CD4-positive, alpha-beta memory T cell (primary cell): ENCODE data around the gene FAM78A. TPM values are rescaled to one million over a fixed set of nuclear protein-coding genes. Genes with fewer than 3 reads are reported as not detected.
A peak's percentile ranks its signal among the peaks of the same experiment; 100 is the strongest.

ENCODE experiments used
- CTCF ChIA-PET: fragments of 350-600 bp; sonication (Branson Sonifier 250); formaldehyde crosslinking; loops from one replicate; lab custom pipeline; 2021; ENCODE audit warnings: inconsistent platforms; ENCODE audit not compliant: partially characterized antibody; lab: Charles Lee
- POLR2A ChIA-PET: fragments of 350-600 bp; sonication (Branson Sonifier 250); formaldehyde crosslinking; loops from one replicate; lab custom pipeline; 2021; ENCODE audit not compliant: partially characterized antibody; lab: Charles Lee
- DNase-seq, 5 donors: peaks; one replicate each; pipeline versions ENCODE4 v3.0.0 to v3.0.0-alpha.2; 2020 to 2022; ENCODE audit warnings: mixed read lengths in 1 of 5
- H3K27ac ChIP-seq: one replicate; pipeline ENCODE4 v1.7.0; 2013; ENCODE audit warnings: low read depth, low read length
- H3K27me3 ChIP-seq: 2 replicates; pipeline ENCODE4 v1.7.0; 2013; ENCODE audit warnings: mild to moderate bottlenecking, low read length, moderate library complexity; ENCODE audit not compliant: insufficient read depth
- H3K36me3 ChIP-seq: 2 replicates; pipeline ENCODE4 v1.7.0; 2013; ENCODE audit warnings: mild to moderate bottlenecking, low read length, moderate library complexity; ENCODE audit not compliant: insufficient read depth
- H3K4me1 ChIP-seq: 2 replicates; pipeline ENCODE4 v1.7.0; 2013; ENCODE audit warnings: mild to moderate bottlenecking, low read length, moderate library complexity; ENCODE audit not compliant: insufficient read depth
- H3K4me3 ChIP-seq, 2 donors: one replicate each; pipeline ENCODE4 v1.7.0; 2013; ENCODE audit warnings: low read length in 2 of 2, mild to moderate bottlenecking in 1 of 2
- H3K9me3 ChIP-seq, 2 donors: one replicate each; pipeline ENCODE4 v1.7.0; 2013; ENCODE audit warnings: low read length in 2 of 2, control low read depth in 1 of 2; ENCODE audit not compliant: control insufficient read depth in 1 of 2
- H3K27ac Mint-ChIP-seq, 7 donors: one replicate each; pipeline ENCODE4 v1.8.0; 2020 to 2021; ENCODE audit warnings: mixed read lengths in 7 of 7, mild to moderate bottlenecking in 6 of 7, inconsistent platforms in 3 of 7, moderate library complexity in 3 of 7
- H3K27me3 Mint-ChIP-seq, 2 donors: one replicate each; pipeline ENCODE4 v1.8.0; 2020 to 2021; ENCODE audit warnings: mixed read lengths in 2 of 2
- H3K36me3 Mint-ChIP-seq, 2 donors: one replicate each; pipeline ENCODE4 v1.8.0; 2020 to 2021; ENCODE audit warnings: mixed read lengths in 2 of 2, inconsistent platforms in 1 of 2, mild to moderate bottlenecking in 1 of 2
- H3K4me1 Mint-ChIP-seq, 4 donors: one replicate each; pipeline ENCODE4 v1.8.0; 2020 to 2021; ENCODE audit warnings: mixed read lengths in 4 of 4, mild to moderate bottlenecking in 1 of 4
- H3K4me3 Mint-ChIP-seq, 8 donors: one replicate each; pipeline ENCODE4 v1.8.0; 2020 to 2021; ENCODE audit warnings: mixed read lengths in 8 of 8, mild to moderate bottlenecking in 7 of 8, moderate library complexity in 6 of 8, inconsistent platforms in 3 of 8
- H3K9me3 Mint-ChIP-seq, 8 donors: one replicate each; pipeline ENCODE4 v1.8.0; 2020 to 2021; ENCODE audit warnings: mixed read lengths in 8 of 8, mild to moderate bottlenecking in 5 of 8, inconsistent platforms in 3 of 8, moderate library complexity in 1 of 8
- intact Hi-C: fragments of 100-400 bp; cut with micrococcal nuclease; formaldehyde crosslinking; loops from one replicate; pipeline ENCODE4 v1.15.1; 2023
- polyA plus RNA-seq, 2 donors: library from polyadenylated mRNA; unstranded; fragments of 300-500 nt; fragmentation: Illumina TruSeq; gene quantifications; one replicate each; pipeline ENCODE4 v1.2.3, GENCODE V29; 2021
- total RNA-seq, 2 experiments: library from RNA; stranded (reverse); gene quantifications; one replicate each; pipeline ENCODE4 v1.2.3, GENCODE V29; 2021

Gene FAM78A
- total and polyA plus RNA-seq, 4 experiments from 2014 or later: 5.5 to 93.5 (median 61.3) TPM

DNA sequence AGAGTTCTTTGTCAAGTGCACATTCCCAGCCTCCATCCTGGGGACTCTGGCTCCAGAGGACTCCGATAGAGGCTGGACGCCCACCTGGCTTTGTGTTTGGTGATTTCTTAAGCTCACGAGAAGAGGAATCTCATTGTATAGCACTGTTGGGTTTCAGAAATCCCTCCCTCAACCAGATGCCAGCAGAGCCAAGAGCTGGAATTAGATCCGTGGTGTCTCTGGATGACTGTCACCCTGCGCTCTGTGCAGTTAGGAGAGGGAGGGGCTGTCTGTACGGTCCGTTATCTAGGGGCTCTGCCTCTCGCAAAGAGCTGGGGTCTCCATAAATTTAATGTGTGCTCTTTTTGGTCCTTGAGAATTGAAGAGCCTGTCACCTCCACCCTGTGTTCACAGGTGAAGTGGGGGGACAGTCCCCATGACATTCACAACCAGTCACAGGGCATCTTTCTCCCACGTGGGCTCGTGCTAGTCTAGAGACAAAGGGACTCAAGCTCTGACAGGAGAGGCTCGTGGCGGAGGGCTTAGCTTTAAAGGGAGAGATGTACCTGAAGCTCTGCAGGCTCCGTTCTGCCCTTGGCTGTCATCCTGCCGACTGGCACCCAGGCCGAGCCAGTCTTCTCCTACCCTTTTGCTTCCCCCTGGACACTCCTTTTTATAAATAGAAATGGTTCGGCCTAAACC, 41.4 kb downstream of the FAM78A start:
- intact Hi-C loops: loop anchor here (10.0 kb wide), 1 partner anchor 60 kb away; no protein-coding TSS in a partner anchor
- DNase-seq: no peak
- H3K9me3 ChIP-seq: no peaks in the 10 kb centered on the region
- no peaks in the 10 kb centered on the region for H3K27me3 ChIP-seq
- Mint-ChIP-seq H3K9me3 (no peaks in the 10 kb centered on the region), H3K36me3 (peaks cover 28 to 30% of the 10 kb centered on the region in 2 donors), H3K27me3 (no peaks in the 10 kb centered on the region), H3K4me3 (peak overlapping the region in 3 of 8 donors; percentile 17 to 90 (median 85)), H3K27ac (peak overlapping the region; percentile 72 to 98 (median 95)), H3K4me1 (peaks cover 32 to 70% (median 50%) of the 10 kb centered on the region in 4 donors)
- H3K27ac ChIP-seq: peak overlapping the region; percentile 46
- no peak overlapping the region for H3K4me3 ChIP-seq
- no peaks in the 10 kb centered on the region for H3K36me3 ChIP-seq
- POLR2A ChIA-PET: interaction anchor here (0.8 to 11.8 kb wide), 6 partner anchors 14 to 46 kb away, joined by 3 to 237 read pairs (median 8); partner anchors contain the start of gene FAM78A
- peaks cover 65% of the 10 kb centered on the region for H3K4me1 ChIP-seq
- CTCF ChIA-PET: interaction anchor here (1.1 to 3.4 kb wide), 4 partner anchors 18 to 102 kb away, joined by 3 to 14 read pairs (median 7); no protein-coding TSS in a partner anchor

DNA sequence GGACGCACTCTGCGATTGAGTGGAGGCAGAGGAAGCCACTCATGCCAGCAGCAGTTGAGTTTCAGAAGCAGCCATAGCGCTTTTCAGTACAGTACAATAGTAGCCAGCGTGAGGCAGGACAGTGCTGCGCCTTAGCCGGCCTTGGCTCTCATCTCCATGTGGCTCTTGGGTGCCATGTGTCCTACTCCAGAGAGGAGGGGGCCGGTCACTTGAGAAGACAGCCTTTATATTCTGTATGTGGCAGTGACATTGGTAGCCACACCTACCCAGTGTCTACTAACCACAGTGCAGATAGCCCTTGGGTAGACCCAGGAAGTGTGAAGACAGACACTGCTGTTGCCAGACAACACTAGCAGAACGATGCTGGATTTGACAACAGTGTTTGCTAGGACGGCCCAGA, 42.3 kb downstream of the FAM78A start:
- POLR2A ChIA-PET: interaction anchor here (0.6 to 11.8 kb wide), 6 partner anchors 19 to 47 kb away, joined by 3 to 237 read pairs (median 8); partner anchors contain the start of gene FAM78A
- peak overlapping the region; percentile 79 to 90 (median 86) for H3K4me3 Mint-ChIP-seq
- H3K4me1 ChIP-seq: peaks cover 60% of the 10 kb centered on the region

DNA sequence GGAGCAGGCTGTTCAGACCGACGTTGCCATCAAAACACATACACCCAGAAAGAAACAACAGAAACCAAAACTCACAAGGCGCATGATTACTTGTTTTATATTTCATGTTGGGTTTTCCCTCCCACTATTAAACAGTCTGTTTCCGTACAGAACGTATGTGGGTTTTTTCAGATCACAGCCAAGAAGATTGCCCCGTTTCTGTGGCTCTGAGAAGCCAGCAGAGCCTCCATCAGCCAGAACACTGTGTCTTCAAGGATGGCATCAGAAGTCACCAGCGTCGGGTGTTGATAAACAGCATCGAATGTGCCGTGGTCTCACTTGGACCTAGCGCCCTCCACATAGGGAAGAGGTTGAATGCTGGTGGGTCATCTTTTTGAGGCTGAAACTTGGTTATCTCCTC, 42.8 kb downstream of the FAM78A start:
- Mint-ChIP-seq H3K4me3 (peak overlapping the region; percentile 79 to 90 (median 86)), H3K27ac (peak overlapping the region; percentile 86 to 98 (median 96)), H3K4me1 (peaks cover 26 to 60% (median 43%) of the 10 kb centered on the region in 4 donors), H3K27me3 (no peaks in the 10 kb centered on the region), H3K36me3 (peaks cover 37 to 39% of the 10 kb centered on the region in 2 donors), H3K9me3 (no peaks in the 10 kb centered on the region)
- peak; percentile 52 to 64 (median 57) for DNase-seq
- ChIA-PET CTCF (interaction anchor here (3.1 kb wide), 1 partner anchor 19 kb away, joined by 10 read pairs; no protein-coding TSS in a partner anchor), POLR2A (interaction anchor here (0.6 to 11.8 kb wide), 6 partner anchors 18 to 39 kb away, joined by 3 to 237 read pairs (median 8); partner anchors contain the start of gene FAM78A)
- H3K4me3 ChIP-seq: peak overlapping the region in 1 of 2 donors; percentile 6
- H3K36me3 ChIP-seq: peaks cover 3% of the 10 kb centered on the region
- no peaks in the 10 kb centered on the region for H3K27me3 ChIP-seq
- intact Hi-C loops: loop anchor here (1.0 to 10.0 kb wide), 2 partner anchors 23 to 59 kb away; no protein-coding TSS in a partner anchor
- peak overlapping the region; percentile 46 for H3K27ac ChIP-seq
- peaks cover 56% of the 10 kb centered on the region for H3K4me1 ChIP-seq
- H3K9me3 ChIP-seq: no peaks in the 10 kb centered on the region

More for the DNA sequence above, 42.3 kb downstream of the FAM78A start:
- no peaks in the 10 kb centered on the region for H3K36me3 ChIP-seq
- CTCF ChIA-PET: interaction anchor here (0.7 to 3.1 kb wide), 3 partner anchors 19 to 103 kb away, joined by 3 to 10 read pairs (median 3); no protein-coding TSS in a partner anchor
- peak; percentile 24 to 59 (median 37) for DNase-seq
- H3K9me3 ChIP-seq: no peaks in the 10 kb centered on the region
- peak overlapping the region in 1 of 2 donors; percentile 6 for H3K4me3 ChIP-seq
- intact Hi-C loops: loop anchor here (1.0 to 10.0 kb wide), 2 partner anchors 22 to 59 kb away; no protein-coding TSS in a partner anchor
- H3K27me3 Mint-ChIP-seq: no peaks in the 10 kb centered on the region
- no peaks in the 10 kb centered on the region for H3K9me3 Mint-ChIP-seq
- peaks cover 28 to 64% (median 46%) of the 10 kb centered on the region in 4 donors for H3K4me1 Mint-ChIP-seq
- no peaks in the 10 kb centered on the region for H3K27me3 ChIP-seq
- peak overlapping the region; percentile 46 for H3K27ac ChIP-seq
- peaks cover 35 to 37% of the 10 kb centered on the region in 2 donors for H3K36me3 Mint-ChIP-seq
- peak overlapping the region; percentile 86 to 98 (median 96) for H3K27ac Mint-ChIP-seq

- no peak overlapping the region for H3K4me3 Mint-ChIP-seq
- H3K9me3 Mint-ChIP-seq: no peaks in the 10 kb centered on the region
- no peak overlapping the region for H3K4me3 ChIP-seq
- ChIA-PET POLR2A (interaction anchor here (1.2 to 11.8 kb wide), 2 partner anchors 28 to 44 kb away, joined by 4 to 237 read pairs; partner anchors contain the start of gene FAM78A), CTCF (no interaction called here)
- no peaks in the 10 kb centered on the region for H3K27me3 ChIP-seq
- intact Hi-C loops: no loop called here
- no peak overlapping the region for H3K27ac ChIP-seq
- H3K36me3 Mint-ChIP-seq: peaks cover 45 to 63% of the 10 kb centered on the region in 2 donors
- peak overlapping the region in 1 of 7 donors; percentile 36 for H3K27ac Mint-ChIP-seq
- no peaks in the 10 kb centered on the region for H3K27me3 Mint-ChIP-seq
- H3K4me1 ChIP-seq: peaks cover 10% of the 10 kb centered on the region
- peaks cover 6% of the 10 kb centered on the region for H3K36me3 ChIP-seq
- DNase-seq: no peak
- no peaks in the 10 kb centered on the region for H3K9me3 ChIP-seq
- H3K4me1 Mint-ChIP-seq: peaks cover 8 to 23% (median 12%) of the 10 kb centered on the region in 4 donors
These were observed 47.3 kb downstream of the FAM78A start for GRCh38 chr9:131228988-131229387.

- POLR2A ChIA-PET: interaction anchor here (0.6 kb wide), 1 partner anchor 16 kb away, joined by 4 read pairs; no protein-coding TSS in a partner anchor
- Mint-ChIP-seq H3K27ac (peak overlapping the region in 3 of 7 donors; percentile 44 to 84 (median 65)), H3K36me3 (peaks cover 43 to 60% of the 10 kb centered on the region in 2 donors), H3K9me3 (no peaks in the 10 kb centered on the region), H3K4me1 (peaks cover 0 to 14% (median 4%) of the 10 kb centered on the region in 4 donors), H3K27me3 (no peaks in the 10 kb centered on the region), H3K4me3 (no peak overlapping the region)
- Histone ChIP-seq H3K9me3 (no peaks in the 10 kb centered on the region), H3K4me3 (no peak overlapping the region), H3K27ac (no peak overlapping the region), H3K27me3 (no peaks in the 10 kb centered on the region), H3K4me1 (peaks cover under 1% of the 10 kb centered on the region), H3K36me3 (peaks cover 6% of the 10 kb centered on the region)
- CTCF ChIA-PET: interaction anchor here (0.5 to 1.0 kb wide), 3 partner anchors 48 to 108 kb away, joined by 3 read pairs; no protein-coding TSS in a partner anchor
- intact Hi-C loops: no loop called here
- no peak for DNase-seq
These were observed 48.3 kb downstream of the FAM78A start for GRCh38 chr9:131227959-131228460.

DNA sequence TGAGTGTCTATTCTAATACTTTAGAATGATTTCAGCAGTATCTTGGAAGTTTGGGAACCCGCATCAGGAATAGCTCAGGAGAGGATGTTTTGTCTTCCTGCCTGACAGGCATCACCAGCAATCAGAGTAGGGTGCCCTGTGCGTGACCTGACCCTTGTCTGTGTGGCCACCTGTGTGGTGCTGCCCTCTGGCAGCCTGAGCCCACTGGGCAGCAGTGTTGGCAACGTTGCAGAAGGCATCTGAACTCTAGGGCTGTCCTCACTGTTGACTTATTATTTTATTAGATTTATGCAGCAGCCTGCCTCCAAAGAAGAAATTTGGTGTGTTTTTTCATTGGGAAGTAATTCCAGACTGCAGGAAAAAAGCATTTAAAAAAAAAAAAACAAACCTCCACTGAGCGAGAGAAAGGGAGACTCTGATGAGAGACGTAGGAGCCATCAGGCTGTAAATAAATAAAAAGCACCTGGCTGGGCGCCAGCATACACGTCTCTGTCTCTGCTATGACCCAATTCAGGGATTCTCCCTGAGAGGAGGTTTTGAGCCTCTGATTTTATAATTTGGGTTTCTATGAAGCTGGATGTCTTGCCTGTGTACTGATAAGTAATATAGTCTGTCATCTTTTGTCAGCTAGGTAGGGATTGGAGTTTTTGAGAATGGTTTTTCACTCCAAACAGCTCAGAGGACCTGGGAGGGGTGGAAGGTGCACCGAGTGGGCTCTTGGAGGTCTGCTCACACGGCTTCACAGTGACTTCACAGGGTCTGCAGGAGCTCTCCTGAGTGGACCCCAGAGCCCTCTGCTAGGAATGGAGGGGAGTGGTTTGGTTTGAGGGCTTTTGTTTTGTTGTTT, 49.0 kb downstream of the FAM78A start:
- ChIA-PET CTCF (interaction anchor here (0.8 to 1.0 kb wide), 2 partner anchors 47 to 109 kb away, joined by 3 read pairs; no protein-coding TSS in a partner anchor), POLR2A (interaction anchor here (0.6 to 1.2 kb wide), 2 partner anchors 11 to 16 kb away, joined by 4 read pairs; no protein-coding TSS in a partner anchor)
- Histone ChIP-seq H3K9me3 (no peaks in the 10 kb centered on the region), H3K27me3 (no peaks in the 10 kb centered on the region), H3K4me1 (no peaks in the 10 kb centered on the region), H3K27ac (no peak overlapping the region), H3K36me3 (peaks cover 6% of the 10 kb centered on the region), H3K4me3 (no peak overlapping the region)
- H3K36me3 Mint-ChIP-seq: peaks cover 49 to 64% of the 10 kb centered on the region in 2 donors
- no peaks in the 10 kb centered on the region for H3K27me3 Mint-ChIP-seq
- DNase-seq: no peak
- H3K27ac Mint-ChIP-seq: peak overlapping the region in 3 of 7 donors; percentile 10 to 79 (median 65)
- intact Hi-C loops: no loop called here
- H3K4me1 Mint-ChIP-seq: peaks cover 0 to 13% (median 3%) of the 10 kb centered on the region in 4 donors
- no peak overlapping the region for H3K4me3 Mint-ChIP-seq
- no peaks in the 10 kb centered on the region for H3K9me3 Mint-ChIP-seq
